Hematopoietic multipotent progenitor cell treated with erythropoietin and hydrocortisone succinate and interleukin-3 and kit ligand, for 4 days (in vitro differentiated cells): Measurements from ENCODE around the gene LRRC19.

ENCODE experiments used
- DNase-seq: peaks from one replicate; pipeline ENCODE4 v3.0.0-alpha.2; 2015

The LRRC19 gene

GRCh38 chr9:27005491-27005890, at the start of gene LRRC19:
Gene LRRC19, minus strand, starts transcription at chr9:27005672. Its CDS starts 5,978 bp downstream, at chr9:26999694.
- DNase-seq = no peak

GRCh38 chr9:27054841-27055240, 49.4 kb upstream of the LRRC19 start:
- DNase-seq = no peak

GRCh38 chr9:27054125-27054524, 48.7 kb upstream of the LRRC19 start:
- no peak for DNase-seq

GRCh38 chr9:27053369-27054022, 48.0 kb upstream of the LRRC19 start:
- peak; percentile 82 for DNase-seq

- DNase-seq = no peak
Measured at GRCh38 chr9:27047136-27047535, 41.7 kb upstream of the LRRC19 start.

- DNase-seq = no peak
Measured at GRCh38 chr9:27043176-27043575, 37.7 kb upstream of the LRRC19 start.

GRCh38 chr9:27042476-27042875, 37.0 kb upstream of the LRRC19 start:
- no peak for DNase-seq

GRCh38 chr9:27041746-27042145, 36.3 kb upstream of the LRRC19 start:
- no peak for DNase-seq

GRCh38 chr9:27037499-27037898, 32.0 kb upstream of the LRRC19 start:
- no peak for DNase-seq

GRCh38 chr9:27033815-27034403, 28.4 kb upstream of the LRRC19 start:
- DNase-seq = peak; percentile 81

- DNase-seq = no peak
Measured at GRCh38 chr9:27029186-27029585, 23.7 kb upstream of the LRRC19 start.

GRCh38 chr9:27022920-27023319, 17.4 kb upstream of the LRRC19 start:
- DNase-seq = peak; percentile 31

GRCh38 chr9:27019589-27019988, 14.1 kb upstream of the LRRC19 start:
- peak; percentile 18 for DNase-seq

GRCh38 chr9:27003426-27004077, 1.9 kb downstream of the LRRC19 start:
- no peak for DNase-seq

- no peak for DNase-seq
Measured at GRCh38 chr9:26995810-26996209, 9.7 kb downstream of the LRRC19 start.

GRCh38 chr9:26983340-26983739, 22.1 kb downstream of the LRRC19 start:
- peak; percentile 18 for DNase-seq

- peak; percentile 73 for DNase-seq
Measured at GRCh38 chr9:26975728-26976707, 29.5 kb downstream of the LRRC19 start.

- no peak for DNase-seq
Measured at GRCh38 chr9:26974927-26975326, 30.5 kb downstream of the LRRC19 start.

GRCh38 chr9:26973989-26974388, 31.5 kb downstream of the LRRC19 start:
- DNase-seq = no peak

- DNase-seq = no peak
Measured at GRCh38 chr9:26971721-26972120, 33.8 kb downstream of the LRRC19 start.

GRCh38 chr9:26956860-26957233, 48.6 kb downstream of the LRRC19 start:
- DNase-seq = no peak

- DNase-seq = peak; percentile 99
Measured at GRCh38 chr9:26955921-26956859, 49.3 kb downstream of the LRRC19 start, which contains the start of gene IFT74. Gene IFT74, plus strand, starts transcription at chr9:26956412. Its CDS starts 5,556 bp downstream, at chr9:26961968.
